GM12865 (cell line): ENCODE results near the gene ARHGEF40.

Source experiments
- DNase-seq: peaks from one replicate; pipeline ENCODE4 v3.0.0; 2010; ENCODE audit warnings: low read depth
- H3K4me3 ChIP-seq: 2 replicates; pipeline ENCODE4 v1.5.1; 2011; ENCODE audit warnings: mild to moderate bottlenecking, low read depth, low read length, control low read depth
- TF ChIP-seq, protein P1 (sequence below): IDR thresholded peaks from 2 replicates; pipeline ENCODE4 v1.5.1; 2011; ENCODE audit warnings: low read length, control low read depth, low read depth, inconsistent platforms; ENCODE audit not compliant: insufficient read depth; ENCODE audit errors: missing control alignments

The ARHGEF40 gene

DNA sequence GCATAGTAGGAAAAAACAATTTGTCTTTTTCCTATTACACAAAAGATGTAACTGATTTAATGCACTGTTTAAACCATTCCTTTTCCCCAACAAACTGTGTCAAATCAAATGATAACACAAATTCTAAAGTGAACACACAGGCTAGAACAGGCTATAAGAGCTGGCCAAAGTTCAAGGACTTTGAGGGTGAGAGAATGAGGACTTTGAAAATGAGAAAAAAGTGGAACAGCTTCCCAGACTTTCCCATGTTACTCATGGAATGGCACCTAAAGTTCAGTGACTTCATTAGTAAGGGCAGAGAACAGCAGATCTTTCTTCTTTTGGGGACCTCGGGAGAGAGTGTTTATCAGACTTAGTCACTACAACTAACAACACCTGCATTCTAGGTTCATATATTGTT, 53.3 kb downstream of the ARHGEF40 start:
- DNase-seq, result peak; percentile 3
- no peak overlapping the region for H3K4me3 ChIP-seq
- TF ChIP-seq, protein P1, sequence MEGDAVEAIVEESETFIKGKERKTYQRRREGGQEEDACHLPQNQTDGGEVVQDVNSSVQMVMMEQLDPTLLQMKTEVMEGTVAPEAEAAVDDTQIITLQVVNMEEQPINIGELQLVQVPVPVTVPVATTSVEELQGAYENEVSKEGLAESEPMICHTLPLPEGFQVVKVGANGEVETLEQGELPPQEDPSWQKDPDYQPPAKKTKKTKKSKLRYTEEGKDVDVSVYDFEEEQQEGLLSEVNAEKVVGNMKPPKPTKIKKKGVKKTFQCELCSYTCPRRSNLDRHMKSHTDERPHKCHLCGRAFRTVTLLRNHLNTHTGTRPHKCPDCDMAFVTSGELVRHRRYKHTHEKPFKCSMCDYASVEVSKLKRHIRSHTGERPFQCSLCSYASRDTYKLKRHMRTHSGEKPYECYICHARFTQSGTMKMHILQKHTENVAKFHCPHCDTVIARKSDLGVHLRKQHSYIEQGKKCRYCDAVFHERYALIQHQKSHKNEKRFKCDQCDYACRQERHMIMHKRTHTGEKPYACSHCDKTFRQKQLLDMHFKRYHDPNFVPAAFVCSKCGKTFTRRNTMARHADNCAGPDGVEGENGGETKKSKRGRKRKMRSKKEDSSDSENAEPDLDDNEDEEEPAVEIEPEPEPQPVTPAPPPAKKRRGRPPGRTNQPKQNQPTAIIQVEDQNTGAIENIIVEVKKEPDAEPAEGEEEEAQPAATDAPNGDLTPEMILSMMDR, result no peak

DNA sequence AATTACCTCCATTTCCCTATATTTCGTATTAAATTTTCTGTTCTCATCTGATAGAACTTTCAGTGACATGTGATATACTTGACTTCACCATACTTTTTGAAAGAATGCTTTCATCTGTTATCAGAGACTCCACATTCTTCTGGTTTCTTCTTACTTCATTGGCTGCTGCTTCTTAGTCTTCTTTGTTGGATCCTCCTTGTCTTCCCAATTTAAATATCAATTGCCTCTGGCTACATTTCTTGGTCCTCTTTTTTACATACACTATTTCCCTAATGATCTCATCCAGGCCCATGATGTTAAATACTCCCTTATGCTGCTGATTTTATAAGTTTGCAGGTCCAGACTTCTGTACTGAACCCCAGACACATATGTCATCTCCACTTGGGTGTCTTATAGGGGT, 63.8 kb downstream of the ARHGEF40 start:
- DNase-seq, result no peak
- no peak overlapping the region for H3K4me3 ChIP-seq
- TF ChIP-seq, protein P1, result no peak

DNA sequence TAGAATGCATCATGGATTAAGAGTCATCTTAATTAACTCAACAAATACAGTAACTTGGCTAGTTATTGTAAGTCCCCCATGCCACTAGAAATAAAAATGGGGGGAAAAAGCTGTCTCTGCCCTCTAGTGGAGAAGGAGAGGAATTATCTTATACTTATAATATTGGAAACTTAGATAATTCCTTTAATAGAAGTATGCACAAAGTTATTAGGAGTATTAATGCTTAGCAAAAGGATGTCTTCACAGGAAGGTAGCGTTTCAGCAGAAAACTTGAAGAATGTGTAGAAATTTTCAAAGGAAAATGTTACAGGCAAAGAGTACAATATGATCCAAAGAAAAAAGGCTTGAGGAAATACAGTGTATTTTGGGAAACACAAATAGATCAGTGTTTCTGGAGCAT, 65.9 kb downstream of the ARHGEF40 start:
- no peak overlapping the region for H3K4me3 ChIP-seq
- TF ChIP-seq, protein P1, result peak; percentile 58
- peak; percentile 17 for DNase-seq
